GM19240 (cell line): ENCODE results near the gene GPRC5C.

ENCODE experiments used
- DNase-seq: peaks from one replicate; pipeline ENCODE4 v3.0.0; 2011; ENCODE audit warnings: low spot score; ENCODE audit not compliant: insufficient read length

Gene GPRC5C

GRCh38 chr17:74433421-74434121, 1.7 kb downstream of the GPRC5C start:
- no peak for DNase-seq

- no peak for DNase-seq
Measured at GRCh38 chr17:74435775-74436359, 4.0 kb downstream of the GPRC5C start.

GRCh38 chr17:74437702-74438101, 5.8 kb downstream of the GPRC5C start:
- DNase-seq, result no peak

GRCh38 chr17:74439691-74440567, 8.0 kb downstream of the GPRC5C start:
- DNase-seq, result no peak

GRCh38 chr17:74441537-74441936, 9.6 kb downstream of the GPRC5C start:
- no peak for DNase-seq

GRCh38 chr17:74442291-74442669, 10.4 kb downstream of the GPRC5C start:
- DNase-seq, result no peak

- no peak for DNase-seq
Measured at GRCh38 chr17:74442670-74443515, 11.0 kb downstream of the GPRC5C start.

- DNase-seq, result no peak
Measured at GRCh38 chr17:74443516-74444296, 11.8 kb downstream of the GPRC5C start.

- no peak for DNase-seq
Measured at GRCh38 chr17:74444406-74444805, 12.5 kb downstream of the GPRC5C start.

- no peak for DNase-seq
Measured at GRCh38 chr17:74445158-74445557, 13.3 kb downstream of the GPRC5C start.

- DNase-seq, result no peak
Measured at GRCh38 chr17:74446551-74447500, 14.9 kb downstream of the GPRC5C start.

GRCh38 chr17:74447628-74448159, 15.8 kb downstream of the GPRC5C start:
- DNase-seq, result no peak

- no peak for DNase-seq
Measured at GRCh38 chr17:74448756-74449155, 16.9 kb downstream of the GPRC5C start.

GRCh38 chr17:74449306-74449705, 17.4 kb downstream of the GPRC5C start:
- DNase-seq, result no peak

GRCh38 chr17:74449773-74450172, 17.9 kb downstream of the GPRC5C start:
- no peak for DNase-seq

- DNase-seq, result no peak
Measured at GRCh38 chr17:74450231-74450630, 18.3 kb downstream of the GPRC5C start.

GRCh38 chr17:74450925-74451403, 19.1 kb downstream of the GPRC5C start:
- no peak for DNase-seq

- no peak for DNase-seq
Measured at GRCh38 chr17:74451557-74451956, 19.7 kb downstream of the GPRC5C start.
